GM18870 (cell line): ENCODE data around the gene DPP9.
A peak's percentile ranks its signal among the peaks of the same experiment; 100 is the strongest.

Experiments used
- ATAC-seq: cut with Tn5 transposase; IDR thresholded peaks from one replicate; pipeline ENCODE4 v1.9.1; 2021; ENCODE audit warnings: moderate library complexity; ENCODE audit not compliant: unreplicated experiment

Gene DPP9

DNA sequence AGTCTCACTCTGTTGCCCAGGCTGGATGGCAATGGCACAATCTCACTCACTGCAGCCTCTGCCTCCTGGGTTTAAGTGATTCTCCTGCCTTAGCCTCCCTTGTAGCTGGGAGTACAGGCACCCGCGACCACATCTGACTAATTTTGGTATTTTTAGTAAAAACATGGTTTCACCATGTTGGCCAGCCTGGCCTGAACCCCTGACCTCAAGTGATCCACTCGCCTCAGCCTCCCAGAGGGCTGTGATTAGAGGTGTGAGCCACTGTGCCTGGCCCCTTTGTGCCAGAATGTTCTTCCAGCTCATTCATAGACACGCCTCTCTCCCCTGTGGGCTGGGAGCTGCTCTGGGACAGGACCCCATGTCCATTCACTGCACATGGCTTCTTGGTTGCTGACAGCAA lies 62.6 kb downstream of the DPP9 start:
- ATAC-seq: no peak

DNA sequence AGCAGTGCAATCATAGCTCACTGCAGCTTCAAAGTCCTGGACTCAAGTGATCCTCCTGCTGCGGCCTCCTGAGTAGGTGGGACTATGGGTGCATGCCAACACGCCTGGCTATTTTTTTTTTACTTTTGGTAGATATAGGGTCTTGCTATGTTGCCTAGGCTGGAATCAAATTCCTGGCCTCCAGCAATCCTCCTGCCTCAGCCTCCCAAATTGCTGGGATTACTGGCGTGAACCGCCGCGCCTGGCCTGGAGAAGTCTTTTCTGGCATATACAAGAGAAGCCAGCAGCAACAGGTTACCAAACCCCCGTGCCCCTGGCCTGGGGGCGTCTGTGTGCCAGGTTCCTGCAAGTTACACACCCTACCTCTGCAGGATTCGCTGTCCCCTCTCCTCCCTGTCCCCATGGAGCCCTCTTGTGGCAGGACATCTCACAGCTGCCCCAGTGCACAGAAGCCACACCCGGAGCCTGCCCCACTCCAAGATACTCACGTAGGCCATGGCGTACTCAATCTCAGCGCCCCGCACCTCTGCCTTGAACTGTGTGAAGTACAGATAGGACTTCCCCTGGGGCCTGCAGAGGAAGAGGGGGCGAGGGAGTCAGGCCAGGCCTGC lies 63.4 kb downstream of the DPP9 start:
- ATAC-seq: no peak

DNA sequence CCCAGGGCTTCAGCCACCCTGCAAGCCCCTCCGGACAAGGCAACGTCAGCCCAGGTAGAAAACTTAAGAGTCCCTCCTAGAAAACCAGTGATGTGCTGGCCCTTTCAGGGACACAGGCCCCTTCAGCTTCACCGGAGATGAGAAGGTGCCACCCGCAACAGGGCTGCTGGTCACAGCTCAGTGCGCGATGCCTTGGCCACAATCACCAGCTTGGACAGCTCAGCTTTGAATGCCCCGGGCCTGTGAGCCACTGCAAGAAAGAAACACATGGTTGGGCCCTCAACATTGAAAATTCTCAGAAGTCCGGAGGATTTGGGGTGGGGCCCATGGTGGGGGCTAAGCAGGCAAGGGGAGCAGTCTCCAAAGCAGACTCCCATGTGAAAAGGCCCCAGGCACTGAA lies 65.8 kb downstream of the DPP9 start:
- ATAC-seq: no peak

DNA sequence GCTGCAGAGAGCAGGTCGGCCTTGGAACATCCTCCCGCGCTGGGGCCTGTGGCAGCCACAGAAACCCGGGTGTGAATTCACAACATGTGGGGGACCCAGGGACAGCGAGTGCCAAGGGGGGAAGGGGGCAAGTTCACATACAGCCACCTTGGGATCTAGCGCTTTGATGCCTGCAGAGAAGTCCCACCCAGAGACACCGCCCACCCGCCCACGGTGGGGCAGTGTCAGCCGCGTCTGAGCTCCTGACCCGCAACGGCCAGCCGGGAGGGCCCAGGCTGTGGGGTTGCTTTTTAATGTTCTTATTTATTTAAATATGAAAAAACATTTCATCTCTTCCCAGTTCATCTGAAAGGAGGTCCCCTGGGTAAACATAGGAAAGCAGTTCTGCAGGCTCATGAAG lies 66.4 kb downstream of the DPP9 start:
- no peak for ATAC-seq

GRCh38 chr19:4656102-4656501 lies 67.5 kb downstream of the DPP9 start:
- ATAC-seq: no peak

DNA sequence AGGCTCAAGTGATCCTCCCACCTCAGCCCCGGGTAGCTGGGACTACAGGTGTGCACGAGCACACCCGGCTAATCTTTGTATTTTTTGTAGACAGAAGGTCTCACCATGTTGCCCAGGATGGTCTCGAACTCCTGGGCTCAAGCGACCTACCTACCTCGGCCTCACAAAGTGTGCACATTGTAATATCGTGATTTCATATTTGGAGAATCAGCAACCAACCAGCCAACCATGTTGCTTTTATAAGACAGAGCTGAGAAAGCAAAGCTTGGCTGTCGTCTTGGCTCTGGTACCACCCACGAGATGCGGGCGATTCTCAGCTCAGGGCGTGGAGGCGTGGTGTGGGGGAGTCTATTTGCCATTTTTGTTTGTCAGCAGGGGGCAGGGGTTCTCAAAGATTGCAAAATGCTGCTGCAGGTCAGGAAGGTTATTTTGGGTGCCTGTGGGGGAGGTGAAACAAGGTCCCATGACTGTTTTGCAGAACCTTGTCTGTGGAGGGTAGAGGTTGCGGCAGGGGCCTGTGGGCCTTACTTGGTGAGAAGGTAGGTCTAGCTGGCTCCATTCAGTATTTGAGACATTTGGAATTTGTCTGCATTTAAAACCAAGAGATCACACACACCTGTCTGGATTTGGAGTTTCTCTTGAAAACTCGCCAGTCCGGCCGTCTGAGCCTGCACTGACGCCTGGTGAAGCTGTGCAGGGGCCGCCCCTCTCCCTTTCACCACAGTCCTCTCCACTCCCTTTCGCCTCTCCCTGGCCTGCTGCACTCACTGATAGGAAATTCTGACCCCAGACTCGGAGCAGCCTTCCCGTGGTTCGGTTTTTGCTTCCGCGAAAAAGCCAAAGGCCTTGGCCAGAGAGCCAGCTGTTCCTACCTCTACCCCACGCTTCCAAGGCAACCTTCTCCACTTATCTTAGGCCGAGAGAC lies 68.9 kb downstream of the DPP9 start:
- ATAC-seq: no peak

DNA sequence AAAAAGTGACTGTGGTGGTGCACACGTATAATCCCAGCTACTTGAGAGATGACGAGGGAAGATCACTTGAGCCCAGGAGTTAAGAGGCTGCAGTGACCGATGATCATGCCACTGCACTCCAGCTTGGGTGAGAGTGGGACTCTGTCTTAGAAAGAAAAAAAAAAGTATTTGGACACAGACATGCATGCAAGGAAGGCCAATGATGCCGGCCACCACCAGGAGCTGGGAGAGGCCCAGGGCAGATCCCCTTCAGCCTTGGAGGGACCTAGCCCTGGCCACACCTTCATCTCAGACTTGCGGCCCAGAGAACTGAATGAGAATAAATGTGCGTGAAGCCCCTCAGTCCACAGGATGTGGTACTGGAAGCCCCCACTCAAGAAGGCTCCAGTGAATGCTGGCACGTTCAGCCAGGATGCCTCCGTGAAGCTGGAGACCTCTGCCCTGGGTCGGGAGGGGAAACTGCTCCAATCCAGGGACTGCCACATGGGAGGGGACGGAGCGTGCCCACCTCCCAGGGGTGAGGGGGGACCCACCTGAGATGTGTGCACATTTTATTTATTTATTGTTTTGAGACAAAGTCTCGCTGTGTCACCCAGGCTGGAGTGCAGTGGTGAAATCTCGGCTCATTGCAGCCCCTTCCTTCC lies 69.7 kb downstream of the DPP9 start:
- no peak for ATAC-seq

DNA sequence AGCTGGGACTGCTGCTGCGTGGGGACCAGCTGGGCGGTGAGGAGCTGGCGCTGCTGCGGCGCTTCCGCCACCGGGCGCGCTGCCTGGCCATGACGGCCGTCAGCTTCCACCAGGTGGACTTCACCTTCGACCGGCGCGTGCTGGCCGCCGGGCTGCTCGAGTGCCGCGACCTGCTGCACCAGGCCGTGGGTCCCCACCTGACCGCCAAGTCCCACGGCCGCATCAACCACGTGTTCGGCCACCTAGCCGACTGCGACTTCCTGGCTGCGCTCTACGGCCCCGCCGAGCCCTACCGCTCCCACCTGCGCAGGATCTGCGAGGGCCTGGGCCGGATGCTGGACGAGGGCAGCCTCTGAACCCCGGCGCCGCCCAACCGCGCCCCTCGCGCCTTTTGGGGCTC lies 71.6 kb downstream of the DPP9 start:
- no peak for ATAC-seq

- ATAC-seq: no peak
Measured at GRCh38 chr19:4650159-4650558, 73.5 kb downstream of the DPP9 start.

DNA sequence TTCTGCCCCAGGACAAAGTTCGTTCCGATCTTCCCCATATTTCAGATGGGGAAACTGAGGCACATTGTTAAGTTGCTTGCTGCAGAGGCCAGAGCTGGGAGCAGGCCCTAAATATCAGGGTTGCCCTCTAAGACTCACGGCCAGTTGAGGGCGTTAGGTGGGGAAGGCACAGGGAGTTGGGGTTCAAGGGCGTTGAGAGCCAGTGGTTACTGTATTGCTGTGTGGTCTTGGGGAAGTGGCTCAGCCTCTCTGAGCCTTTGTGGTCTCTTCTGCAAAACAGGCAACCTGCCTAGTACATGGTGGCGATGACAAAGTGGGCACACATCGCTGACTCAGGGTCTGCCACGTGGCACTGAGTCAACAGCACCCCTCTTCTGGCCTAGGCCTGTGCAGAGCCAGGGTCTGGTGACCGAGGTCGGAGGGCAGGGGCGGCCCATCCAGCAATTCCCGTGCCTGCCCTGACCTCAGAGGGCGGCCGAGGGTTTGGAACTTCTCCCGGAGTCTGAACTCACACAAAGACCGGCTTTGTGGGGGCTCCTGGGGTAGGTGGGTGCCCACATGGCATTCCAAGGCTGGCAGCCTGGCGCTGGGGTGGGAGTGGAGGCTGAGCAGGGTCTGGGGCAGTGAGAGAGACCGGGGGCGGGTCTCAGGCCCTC lies 74.1 kb downstream of the DPP9 start:
- ATAC-seq: no peak

- no peak for ATAC-seq
Measured at GRCh38 chr19:4647676-4648644, 75.7 kb downstream of the DPP9 start.

GRCh38 chr19:4645718-4646117 lies 77.9 kb downstream of the DPP9 start:
- no peak for ATAC-seq

- no peak for ATAC-seq
Measured at GRCh38 chr19:4642625-4643024, 81.0 kb downstream of the DPP9 start.

GRCh38 chr19:4641132-4641531 lies 82.5 kb downstream of the DPP9 start:
- no peak for ATAC-seq

- ATAC-seq: no peak
Measured at GRCh38 chr19:4640247-4641000, 83.2 kb downstream of the DPP9 start.

DNA sequence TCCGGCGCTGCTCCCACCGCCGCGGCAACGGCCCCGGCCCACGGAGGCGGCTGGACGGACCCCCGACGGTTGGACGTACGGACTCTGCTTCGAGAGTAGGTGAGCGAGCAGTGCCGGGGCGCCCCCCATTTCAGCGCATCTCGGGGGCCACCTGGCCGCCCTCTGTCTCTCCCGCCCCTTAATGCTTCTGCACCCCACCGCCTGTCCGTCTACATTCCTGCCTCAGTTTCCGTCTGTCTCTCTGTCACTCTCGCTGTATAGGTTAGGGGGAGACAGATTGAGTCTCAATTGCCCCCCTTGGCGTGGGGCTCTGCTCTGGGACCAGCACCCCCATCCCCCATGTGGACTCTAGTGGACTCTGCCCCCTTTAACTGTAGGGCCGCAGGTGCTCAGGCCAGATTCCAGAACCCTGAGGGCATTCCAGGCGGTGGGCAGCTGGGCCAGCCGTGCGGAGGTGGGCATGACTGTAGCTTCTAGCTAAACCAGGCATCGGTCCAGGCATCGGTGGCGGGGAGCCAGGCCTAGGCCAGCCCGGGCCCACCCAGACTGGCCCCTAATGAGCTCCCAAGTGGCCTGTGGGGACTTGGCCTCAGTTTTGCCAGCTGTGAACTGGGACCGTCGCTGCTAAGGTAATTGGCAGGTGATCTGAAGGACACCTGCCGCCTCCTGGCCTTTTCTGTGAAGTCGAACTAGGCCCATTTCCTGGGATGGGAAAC lies 84.0 kb downstream of the DPP9 start:
- peak; percentile 11 for ATAC-seq

GRCh38 chr19:4638828-4639530 lies 84.7 kb downstream of the DPP9 start, which contains the start of gene TNFAIP8L1:
Gene TNFAIP8L1, plus strand, starts transcription at chr19:4639516. Its CDS starts 12,354 bp downstream, at chr19:4651870.
- ATAC-seq: peak; percentile 68

DNA sequence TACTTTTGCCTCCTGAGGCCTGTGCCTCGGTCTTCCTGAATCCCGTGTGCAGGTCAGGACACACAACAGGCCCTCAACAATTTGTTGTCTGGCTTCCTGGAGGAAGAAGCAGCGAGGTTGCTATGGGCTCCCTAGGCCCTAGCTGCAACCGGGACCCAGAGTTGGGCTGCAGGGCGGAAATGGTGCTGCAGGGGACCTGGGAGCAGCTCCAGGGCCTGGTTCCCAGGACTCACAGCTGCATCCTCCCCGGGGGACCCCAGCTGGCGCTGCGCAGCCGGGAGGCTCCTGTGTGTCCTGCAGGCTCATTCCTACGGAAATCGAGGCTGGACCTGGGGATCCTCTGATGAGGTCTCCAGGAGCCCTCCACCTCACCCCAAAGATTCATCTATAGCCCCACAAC lies 85.3 kb downstream of the DPP9 start:
- no peak for ATAC-seq
